HG03575 (cell line): Measurements from ENCODE around the gene TCF12.

Experiments used
- ATAC-seq: cut with Tn5 transposase; IDR thresholded peaks from one replicate; pipeline ENCODE4 v1.9.1; 2021; ENCODE audit not compliant: unreplicated experiment, insufficient number of reproducible peaks, low FRiP score; ENCODE audit errors: extremely low read depth

Gene TCF12

DNA sequence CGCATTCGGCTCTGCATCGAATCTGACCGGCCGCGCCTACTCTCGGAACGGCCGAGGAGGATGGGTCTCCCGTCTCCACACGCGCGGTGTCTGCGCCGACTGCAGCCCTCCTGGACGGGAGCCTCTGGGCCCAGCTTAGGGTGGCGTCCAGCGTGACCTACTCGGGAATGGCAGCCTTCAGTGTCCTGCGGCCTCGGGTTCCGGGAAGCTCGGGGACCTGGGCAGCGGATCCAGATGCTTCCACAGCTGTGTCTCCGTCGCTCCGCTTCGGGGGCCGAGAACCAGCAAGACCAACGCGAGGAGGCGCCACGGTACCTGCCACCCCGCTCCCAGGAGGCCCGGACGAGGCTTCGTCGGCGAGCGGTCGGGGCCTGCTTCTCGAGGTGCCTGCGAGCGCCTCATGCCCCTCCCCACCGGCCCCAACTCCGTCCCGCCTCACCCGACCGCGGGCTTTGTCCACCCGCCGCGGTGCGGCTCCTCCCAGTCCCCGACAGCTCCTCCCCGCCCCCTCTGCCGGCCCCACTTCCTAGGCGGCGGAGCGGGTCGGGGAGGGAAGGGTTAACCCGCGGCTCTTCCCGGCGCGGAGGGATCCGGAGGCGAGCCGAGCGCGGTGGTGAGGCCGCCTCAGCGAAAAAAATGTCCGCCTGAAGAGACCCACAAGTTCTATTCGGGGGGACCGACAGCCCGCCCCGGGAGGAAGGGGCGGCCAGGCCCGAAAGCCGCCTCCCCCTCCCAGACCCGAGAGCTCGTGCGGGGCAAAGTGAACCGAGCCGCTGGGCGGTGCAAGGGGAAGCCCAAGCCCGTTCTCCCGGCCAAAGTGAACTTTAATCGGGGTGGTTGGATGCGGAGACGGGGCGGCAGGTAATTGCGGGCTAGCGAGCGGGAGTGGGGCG lies at the start of gene TCF12:
Gene TCF12, plus strand, starts transcription at position 599 of the 893 bp plus-strand sequence. CDS start 1,270 bp downstream, outside the sequence.
- no peak for ATAC-seq

DNA sequence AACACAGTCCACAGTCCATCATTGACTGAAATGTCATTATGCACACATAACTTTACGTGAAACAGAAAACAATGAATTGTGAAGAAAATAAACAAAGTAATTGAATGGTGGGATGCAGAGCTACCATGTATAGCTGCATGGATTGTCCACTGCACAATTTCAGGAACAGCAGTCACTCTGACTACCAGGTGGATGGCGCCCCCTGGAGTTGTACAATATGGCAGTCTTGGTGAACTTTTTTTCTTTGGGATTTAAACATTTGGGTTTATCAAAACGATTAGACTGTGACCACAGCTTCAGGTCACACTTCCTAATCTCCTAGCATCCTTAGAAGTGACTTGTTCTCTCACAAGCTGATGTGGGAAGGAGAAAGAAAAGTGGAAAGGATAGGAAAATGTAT lies 48.9 kb upstream of the TCF12 start:
- ATAC-seq: no peak

DNA sequence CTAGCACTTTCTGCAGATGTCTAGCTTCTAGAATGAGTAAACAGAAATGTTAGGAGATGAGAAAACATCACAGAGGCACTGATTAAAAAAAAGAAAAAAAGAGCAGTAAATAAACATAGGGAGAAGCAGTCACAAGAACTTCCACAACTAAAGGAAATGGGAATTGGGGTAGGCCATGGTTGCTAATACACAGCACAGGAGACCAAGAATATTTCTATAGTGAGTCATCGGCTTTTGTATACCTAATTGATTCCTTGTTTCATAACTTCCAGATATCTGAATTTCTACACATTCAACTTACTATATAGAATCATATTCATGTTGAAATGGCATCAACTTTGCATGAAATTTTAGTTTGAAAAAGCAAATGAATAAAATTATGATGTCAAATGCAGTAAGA lies 47.3 kb upstream of the TCF12 start:
- ATAC-seq: no peak

DNA sequence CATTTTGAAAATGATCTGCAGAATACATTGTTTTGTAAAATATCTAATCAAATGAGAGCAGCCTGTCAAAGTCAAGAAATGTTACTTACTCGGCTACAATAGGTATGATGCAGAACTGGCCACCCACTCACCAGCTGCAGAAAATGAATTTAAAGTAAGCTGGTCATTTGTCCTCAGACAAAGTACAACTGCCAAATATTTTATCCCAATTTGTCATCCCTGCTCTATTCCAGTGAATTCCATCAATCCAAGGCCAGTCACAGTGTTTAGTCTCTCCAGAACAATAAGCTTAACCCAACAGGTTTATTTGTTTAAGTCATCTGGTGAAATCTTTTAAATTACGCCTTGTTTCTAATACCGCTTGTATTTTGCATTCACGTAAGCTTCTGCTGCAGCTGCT lies 46.6 kb upstream of the TCF12 start:
- ATAC-seq: no peak

DNA sequence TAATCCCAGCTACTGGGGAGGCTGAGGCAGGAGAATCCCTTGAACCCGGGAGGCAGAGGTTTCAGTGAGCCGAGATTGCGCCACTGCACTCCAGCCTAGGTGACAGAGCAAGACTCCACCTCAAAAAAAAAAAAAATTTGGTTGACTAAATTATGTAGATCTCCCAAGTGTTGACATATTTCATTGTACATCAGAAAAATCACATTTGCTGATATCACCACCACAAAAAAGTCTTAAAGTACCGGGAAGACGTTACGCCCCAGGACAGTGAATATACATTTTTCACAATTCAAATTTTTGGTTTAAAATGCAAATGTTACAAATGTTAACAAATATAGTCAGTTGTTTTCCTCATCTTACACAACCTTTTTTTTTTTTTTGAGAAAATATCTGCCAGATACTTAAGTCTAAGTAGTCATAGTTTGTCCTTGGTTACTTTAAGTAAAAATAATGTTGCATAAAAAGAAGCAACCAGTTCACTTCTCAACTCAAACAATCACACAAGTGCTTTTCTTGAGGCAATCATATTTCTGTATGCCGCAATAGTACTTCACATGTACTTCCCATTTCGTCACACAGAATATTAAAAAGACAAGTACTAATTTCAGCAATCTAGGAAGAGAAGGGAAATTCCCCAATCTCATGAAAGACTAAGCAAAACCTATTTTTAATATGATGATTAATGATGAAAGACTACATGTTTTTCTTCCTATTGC lies 41.0 kb upstream of the TCF12 start:
- no peak for ATAC-seq

DNA sequence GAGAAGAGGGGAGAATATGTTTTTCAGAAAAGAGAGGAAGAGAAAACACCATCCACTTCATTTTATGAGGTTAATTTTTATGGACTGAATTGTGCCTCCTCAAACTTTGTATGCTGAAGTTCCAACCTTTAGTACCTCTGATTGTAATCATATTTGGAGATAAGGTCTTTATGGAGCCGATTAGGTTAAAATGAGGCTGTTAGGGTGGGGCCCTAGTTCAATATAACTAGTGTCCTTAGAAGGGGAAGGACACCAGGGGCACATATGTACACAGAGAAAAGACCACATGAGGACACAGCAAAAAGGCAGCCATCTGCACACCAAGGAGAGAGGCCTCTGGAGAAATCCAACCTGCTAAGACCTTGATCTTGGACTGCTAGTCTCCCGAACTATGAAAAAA lies 38.9 kb upstream of the TCF12 start:
- ATAC-seq: no peak

DNA sequence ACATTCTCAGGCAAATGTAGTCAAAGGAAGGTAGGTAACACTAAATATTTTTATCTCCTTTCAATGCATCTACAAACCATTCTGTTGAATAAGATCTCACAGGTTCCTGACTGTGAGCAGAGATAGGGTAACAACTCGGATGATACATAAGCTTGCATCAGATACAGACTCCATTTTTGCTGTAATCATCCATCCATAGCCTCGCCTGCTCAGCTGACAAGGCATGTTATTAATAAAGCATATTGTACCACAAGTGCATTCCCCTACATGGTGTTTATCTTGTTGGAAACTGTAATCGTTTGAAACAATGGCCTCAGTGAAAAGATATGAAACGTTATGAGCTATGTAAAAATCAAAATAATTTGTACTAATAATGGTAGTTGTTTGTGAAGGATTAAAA lies 35.4 kb upstream of the TCF12 start:
- no peak for ATAC-seq

DNA sequence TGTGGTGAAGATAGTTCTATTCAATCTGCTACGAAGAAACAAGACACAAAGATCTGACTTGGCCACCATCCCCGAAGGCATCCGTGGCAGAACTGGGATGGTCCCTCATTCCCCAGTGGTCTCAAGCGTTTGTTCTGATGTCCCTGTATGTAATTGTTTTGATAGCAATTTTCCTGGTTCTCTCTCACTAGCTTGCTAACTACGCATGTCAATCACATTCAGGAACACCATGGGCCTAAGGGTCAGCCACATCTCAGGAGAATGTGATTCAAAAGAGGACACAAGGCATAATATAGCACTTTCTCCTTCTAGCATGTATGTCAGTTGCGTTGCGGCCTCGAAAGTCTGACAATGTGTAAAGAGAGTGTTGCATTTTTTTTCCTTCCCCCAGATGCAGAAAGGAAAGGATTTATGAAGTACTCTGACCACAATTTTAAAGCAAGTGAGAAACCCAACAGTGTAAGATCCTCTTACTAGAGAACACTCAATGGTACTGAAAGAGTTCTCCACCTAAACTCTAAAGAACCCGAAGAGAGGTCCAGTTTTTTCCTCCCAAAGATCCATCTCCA lies 32.0 kb upstream of the TCF12 start:
- no peak for ATAC-seq

DNA sequence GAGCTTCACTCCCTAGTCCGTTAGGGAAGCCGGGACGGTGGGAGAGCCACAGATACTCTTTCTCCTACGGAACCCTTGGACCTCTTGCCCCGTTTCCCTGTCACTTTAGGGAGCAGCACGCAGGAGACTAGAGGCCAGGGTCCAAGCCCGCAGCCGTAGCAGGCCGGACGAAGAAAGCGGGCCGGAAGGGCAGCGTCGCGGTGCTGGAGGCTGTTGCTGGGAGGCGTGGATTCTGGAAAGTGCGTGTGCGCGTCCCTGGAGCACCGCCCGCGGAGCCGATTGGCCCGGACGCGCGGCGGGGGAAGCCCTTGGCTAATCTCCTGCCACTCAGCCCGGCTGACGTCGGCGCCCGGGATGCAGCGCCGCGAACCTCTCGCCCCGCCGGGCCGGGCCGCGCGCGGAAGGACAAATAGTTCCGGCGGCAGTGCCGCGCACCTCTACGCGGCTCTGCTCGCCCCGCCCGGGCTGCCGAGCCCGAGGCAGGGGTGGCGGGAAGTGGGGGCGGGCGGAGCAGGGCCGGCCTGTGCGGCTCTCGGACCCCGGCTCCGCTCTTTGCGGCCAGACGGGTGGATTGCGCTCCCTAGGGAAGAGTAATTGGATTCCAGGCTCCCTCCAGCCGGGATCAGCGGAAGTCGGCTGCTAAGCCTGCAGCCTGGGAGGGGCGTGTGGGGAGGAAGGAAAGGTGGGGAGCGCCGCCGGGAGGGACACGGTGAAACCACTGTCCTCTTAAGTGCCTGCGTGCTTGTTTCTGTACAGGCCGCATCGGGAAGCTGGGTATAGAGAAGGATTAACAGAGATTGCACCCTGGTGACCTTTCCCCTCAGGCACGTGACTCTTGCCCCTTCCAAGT lies 31.3 kb upstream of the TCF12 start:
- no peak for ATAC-seq

DNA sequence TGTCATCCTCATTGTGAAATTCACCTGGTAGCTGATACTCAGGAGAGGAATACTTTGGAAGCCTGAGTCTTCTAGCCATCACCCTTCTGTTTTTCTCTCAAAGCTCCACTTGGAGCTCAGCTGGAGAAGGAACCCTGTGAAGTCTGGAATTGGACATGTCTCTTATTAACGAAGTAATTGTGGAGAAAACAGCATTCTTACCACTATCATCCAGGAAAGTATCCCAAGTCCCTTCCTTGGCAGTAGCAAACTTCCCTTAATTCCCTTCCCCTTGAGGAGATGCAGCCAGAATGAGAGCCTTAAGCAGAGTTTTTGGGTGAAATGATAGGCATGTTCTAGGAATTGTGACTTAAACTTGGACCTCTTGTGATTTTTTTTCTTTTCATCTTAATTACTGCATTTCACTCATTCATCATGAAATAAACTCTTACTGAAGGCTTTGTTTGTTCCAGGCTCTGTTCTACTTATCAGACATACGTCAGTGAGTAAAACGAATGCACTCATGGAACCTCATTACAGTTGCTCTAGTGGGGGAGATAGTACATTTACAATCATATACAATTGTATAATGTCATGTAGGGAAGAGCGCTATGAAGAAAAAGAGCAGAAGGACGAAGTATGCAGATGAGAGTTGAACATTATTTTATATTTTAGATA lies 30.5 kb upstream of the TCF12 start:
- no peak for ATAC-seq

DNA sequence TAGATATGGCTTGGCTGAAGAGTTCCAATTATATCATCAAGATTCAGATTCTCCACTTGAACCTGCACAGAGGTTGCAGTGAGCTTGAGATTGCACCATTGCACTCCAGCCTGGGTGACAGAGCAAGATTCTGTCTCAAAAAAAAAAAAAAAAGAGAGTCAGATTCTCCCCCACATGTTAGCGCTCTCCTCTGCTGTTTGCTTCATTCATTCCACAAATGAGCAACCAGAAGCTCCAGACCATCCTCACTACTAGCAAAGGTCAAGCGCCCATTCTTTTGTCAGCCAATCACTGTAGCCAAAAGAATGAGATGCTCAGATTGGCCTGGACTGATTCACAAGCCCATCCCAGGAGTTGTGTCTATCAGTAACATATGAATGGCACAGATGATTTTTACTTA lies 28.4 kb upstream of the TCF12 start:
- no peak for ATAC-seq

DNA sequence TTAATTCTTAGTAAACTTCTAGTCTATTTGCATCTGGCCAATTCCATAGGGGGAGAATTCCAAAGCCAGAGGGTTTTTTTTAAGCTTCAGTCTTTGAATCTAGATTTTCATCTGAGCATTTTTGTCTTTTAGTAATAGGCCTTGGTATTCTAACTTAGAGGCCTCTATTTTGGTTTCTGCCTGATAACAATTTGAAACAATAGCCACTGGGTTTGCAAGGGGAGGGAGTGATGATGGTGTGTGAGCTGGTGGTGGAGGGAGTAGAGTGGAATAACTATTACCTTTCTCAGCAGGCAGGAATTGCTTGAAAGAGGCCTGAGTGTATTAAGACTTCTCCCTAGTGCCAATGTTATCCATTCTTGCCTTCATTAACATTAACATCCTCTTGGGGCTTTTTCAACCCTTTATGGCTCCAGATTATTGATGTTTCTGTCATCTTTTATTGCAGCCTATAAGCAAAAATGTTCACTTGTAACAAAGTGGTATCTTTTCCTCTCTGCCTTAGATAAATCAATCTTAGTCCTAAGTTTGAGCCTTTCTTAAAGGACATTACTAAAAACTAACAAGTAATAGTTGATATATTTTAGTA lies 26.5 kb upstream of the TCF12 start:
- no peak for ATAC-seq

DNA sequence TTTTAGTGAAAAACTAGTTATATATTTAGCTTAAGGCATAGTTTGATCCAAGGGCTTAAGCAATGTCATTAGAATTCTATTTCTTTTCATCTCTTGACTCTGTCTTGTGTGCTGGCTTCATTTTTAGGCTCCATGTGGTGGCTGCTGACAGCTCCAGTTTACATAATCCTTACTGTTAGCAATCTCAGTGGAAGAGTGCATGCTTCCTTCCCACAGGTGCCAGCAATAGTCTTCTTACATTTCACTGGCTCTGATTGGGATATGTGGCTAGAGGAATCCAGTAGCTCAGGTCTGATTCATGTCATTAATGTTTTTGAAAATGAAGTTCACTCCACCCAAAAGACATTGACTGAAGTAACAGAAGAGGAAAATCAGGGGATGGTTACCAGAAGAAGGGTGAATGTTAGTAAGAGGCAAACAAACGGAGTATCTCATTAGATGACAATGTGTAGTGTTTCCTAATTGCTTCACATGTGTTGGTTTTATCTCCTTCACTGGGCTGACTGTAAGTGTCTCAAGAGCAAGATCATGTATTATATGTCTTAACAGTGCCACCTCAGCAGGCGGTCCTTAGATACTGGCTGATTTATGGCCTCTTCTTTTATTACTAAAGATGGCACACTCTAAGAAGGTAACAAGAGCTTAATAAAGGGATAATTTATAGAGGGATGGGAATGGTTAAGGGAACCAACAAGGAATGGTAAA lies 25.6 kb upstream of the TCF12 start:
- no peak for ATAC-seq

DNA sequence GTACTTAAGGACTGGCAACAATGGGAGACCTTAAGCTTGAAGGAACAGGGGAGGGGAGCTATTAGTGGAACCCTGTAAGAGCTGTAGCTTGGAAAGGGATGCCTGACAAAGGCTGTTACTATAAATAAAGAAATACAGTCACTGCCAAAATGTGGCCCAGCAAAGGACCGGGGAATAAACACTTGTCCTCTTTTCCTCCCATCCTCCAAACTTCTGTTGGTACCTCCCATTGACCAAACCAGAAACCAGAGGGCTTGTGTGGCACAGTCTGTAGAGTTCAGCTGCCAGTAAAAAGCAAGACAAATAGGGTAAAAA lies 25.1 kb upstream of the TCF12 start:
- ATAC-seq: no peak

DNA sequence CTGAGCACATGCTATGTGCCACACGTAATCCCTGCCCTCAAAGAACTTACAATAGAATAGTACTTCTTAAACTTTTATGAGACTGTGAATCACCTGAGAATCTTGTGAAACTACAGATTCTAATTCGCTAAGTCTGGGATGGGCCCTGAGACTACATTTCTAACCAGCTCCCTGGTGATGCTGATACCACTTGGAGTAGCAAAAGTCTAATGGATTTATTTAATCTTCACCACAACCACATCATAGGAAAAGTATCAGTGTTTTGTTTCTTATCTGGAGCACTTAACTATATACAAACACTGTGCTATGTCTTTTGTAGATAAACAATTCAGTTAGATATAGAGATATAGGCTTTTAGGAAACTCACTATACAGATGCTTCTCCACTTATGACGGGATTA lies 23.8 kb upstream of the TCF12 start:
- ATAC-seq: no peak

DNA sequence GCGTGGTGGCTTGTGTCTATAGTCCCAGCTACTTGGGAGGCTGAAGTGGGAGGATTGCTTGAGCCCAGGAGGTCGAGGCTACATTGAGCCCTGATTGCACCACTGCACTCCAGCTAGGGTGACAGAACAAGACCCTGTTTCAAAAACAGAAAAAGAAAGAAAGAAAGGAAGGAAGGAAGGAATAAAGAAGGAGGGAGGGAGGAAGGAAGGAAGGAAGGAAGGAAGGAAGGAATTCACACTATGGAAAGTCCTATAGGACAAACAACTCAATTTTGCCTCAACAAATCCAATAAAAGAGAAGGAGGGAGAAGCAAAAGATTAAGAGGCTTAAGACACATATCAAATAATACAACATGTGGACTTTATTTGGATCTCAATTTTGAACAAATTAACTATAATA lies 16.5 kb upstream of the TCF12 start:
- no peak for ATAC-seq

DNA sequence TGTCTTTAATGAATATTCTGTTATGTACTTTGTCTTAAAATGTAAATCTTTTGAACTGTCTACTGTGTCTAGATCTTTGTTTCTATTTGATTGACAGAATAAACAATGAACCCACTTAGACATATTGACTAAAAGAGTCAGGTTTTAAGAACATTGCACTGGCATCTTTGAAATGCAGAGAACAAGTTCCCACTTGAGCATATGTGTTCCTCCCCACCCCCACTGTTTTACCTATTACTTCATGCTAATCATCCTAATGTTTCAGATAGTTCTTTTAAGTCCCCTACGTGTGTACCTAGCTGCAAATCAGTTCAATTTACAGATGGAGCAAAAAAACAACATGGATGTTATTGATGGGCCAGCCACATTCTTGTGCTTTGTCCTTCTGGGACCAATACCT lies 11.7 kb upstream of the TCF12 start:
- ATAC-seq: no peak

DNA sequence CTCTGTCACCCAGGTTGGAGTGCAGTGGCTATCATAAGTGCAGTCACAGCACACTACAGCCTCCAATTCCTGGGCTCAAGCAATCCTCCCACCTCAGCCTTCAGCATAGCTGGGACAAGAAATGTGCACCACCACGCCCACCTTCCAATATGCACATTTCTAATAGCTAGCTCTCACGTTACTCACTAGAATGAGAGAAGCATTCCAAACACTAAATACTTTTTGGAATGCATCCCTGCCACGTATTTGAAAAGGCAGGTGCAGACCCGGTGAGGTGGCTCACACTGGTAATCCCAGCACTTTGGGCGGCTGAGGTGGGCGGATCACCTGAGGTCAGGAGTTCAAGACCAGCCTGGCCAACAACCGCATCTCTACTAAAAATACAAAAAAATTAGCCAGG lies 7.6 kb upstream of the TCF12 start:
- no peak for ATAC-seq
